ENCODE data around the gene G0S2.
A peak's percentile ranks its signal among the peaks of the same experiment; 100 is the strongest.

G0S2 gene

DNA sequence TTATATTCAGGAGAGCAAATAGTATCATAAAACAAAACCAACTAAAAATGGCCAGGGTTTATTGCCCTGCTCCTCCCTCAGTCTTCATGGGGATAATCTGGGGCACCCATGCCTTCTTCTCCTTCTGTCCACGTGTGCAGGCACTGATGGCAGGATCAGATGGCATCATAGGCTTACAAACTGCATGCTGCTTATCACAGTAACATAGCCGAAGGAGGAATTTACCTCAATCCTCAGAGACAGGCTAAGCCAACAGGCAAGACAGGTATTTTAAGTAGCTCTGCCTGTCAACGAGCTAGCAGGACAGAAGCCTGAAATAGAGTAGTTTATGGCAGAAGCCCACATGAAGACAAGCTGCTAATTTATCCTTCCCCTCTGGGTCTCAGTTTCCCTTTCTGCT, 32.4 kb upstream of the G0S2 start:
- H3K27ac ChIP-seq, result no peak overlapping the region
- TF ChIP-seq, protein P1, sequence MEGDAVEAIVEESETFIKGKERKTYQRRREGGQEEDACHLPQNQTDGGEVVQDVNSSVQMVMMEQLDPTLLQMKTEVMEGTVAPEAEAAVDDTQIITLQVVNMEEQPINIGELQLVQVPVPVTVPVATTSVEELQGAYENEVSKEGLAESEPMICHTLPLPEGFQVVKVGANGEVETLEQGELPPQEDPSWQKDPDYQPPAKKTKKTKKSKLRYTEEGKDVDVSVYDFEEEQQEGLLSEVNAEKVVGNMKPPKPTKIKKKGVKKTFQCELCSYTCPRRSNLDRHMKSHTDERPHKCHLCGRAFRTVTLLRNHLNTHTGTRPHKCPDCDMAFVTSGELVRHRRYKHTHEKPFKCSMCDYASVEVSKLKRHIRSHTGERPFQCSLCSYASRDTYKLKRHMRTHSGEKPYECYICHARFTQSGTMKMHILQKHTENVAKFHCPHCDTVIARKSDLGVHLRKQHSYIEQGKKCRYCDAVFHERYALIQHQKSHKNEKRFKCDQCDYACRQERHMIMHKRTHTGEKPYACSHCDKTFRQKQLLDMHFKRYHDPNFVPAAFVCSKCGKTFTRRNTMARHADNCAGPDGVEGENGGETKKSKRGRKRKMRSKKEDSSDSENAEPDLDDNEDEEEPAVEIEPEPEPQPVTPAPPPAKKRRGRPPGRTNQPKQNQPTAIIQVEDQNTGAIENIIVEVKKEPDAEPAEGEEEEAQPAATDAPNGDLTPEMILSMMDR (IDR thresholded peaks at IDR 0.05), result no peak
- TF ChIP-seq ZFX (IDR thresholded peaks at IDR 0.05; ENCODE audit: borderline replicate concordance), result no peak

- H3K27ac ChIP-seq, result no peak overlapping the region
- TF ChIP-seq ZFX (IDR thresholded peaks at IDR 0.05; ENCODE audit: borderline replicate concordance), result no peak
- TF ChIP-seq, protein P1 (IDR thresholded peaks at IDR 0.05), result no peak
Measured at GRCh38 chr1:209643285-209644020, 31.8 kb upstream of the G0S2 start.

GRCh38 chr1:209645574-209646452, 29.4 kb upstream of the G0S2 start:
- TF ChIP-seq, protein P1 (IDR thresholded peaks at IDR 0.05), result no peak
- no peak for TF ChIP-seq ZFX (IDR thresholded peaks at IDR 0.05; ENCODE audit: borderline replicate concordance)
- H3K27ac ChIP-seq, result no peak overlapping the region

DNA sequence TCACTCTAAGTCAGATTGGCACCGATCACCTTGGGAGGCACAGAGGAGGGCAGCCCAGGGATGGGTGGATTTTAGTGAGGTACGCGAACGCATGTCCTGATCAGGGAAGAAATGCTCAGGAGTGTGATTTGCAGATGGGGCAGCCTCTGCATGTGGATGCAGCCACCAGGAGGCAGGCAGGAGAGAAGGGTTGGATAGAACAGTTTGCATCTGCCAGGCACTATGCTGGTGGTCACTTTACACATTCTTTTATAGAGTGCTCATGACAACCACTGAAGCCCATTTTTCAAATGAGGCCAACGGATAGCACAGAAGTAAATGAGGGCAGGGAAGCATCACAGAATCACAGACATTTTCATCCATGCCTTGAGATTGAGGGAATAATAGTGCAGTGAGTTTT, 28.7 kb upstream of the G0S2 start:
- no peak overlapping the region for H3K27ac ChIP-seq
- TF ChIP-seq ZFX (IDR thresholded peaks at IDR 0.05; ENCODE audit: borderline replicate concordance), result no peak
- TF ChIP-seq, protein P1 (IDR thresholded peaks at IDR 0.05), result 0 out of 2 replicates have a peak, but pooled peaks have one; percentile 11

DNA sequence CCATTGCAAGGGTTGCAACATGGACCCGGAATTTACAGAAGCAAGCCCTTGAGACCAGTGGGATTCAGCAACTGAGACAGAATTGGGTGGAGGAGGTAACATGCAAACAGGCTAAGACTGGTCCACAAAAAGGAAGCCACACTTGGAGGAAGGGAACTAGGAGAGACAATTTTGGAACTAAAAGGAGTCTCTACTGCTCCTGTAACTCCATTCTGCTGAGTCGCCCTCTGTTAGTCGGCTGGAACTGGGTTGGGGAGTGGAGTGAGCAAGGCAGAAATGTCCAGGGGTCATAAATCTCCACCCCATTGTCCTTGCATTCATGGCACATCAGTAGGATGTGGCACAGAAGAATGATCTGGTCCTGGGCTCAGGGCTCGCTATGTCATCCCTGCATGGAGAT, 28.1 kb upstream of the G0S2 start:
- H3K27ac ChIP-seq, result no peak overlapping the region

GRCh38 chr1:209648346-209648745, 26.9 kb upstream of the G0S2 start:
- no peak overlapping the region for H3K27ac ChIP-seq
- TF ChIP-seq ZFX (IDR thresholded peaks at IDR 0.05; ENCODE audit: borderline replicate concordance), result no peak
- TF ChIP-seq, protein P1 (IDR thresholded peaks at IDR 0.05), result no peak

More for the DNA sequence above, 28.1 kb upstream of the G0S2 start:
- no peak for TF ChIP-seq ZFX (IDR thresholded peaks at IDR 0.05; ENCODE audit: borderline replicate concordance)
- TF ChIP-seq, protein P1 (IDR thresholded peaks at IDR 0.05), result no peak
